Karpas-422 (cell line): ENCODE results near the gene XRCC1. TPM values are rescaled to one million over a fixed set of nuclear protein-coding genes. Genes with fewer than 3 reads are reported as not detected.
"Not testable (repeated sequence)": the region's sequence is repeated elsewhere in the genome, so short reads cannot be mapped to it uniquely, and the experiment has no call there.

Source experiments
- DNase-seq: peaks from one replicate; pipeline ENCODE4 v3.0.0-alpha.2; 2015
- H2AFZ ChIP-seq: fragments of 200-600 bp; sonication (generic); 2 replicates; pipeline ENCODE4 v1.6.1; 2014; ENCODE audit warnings: antibody characterized with exemption, low read length, mixed read lengths
- H3K27ac ChIP-seq: fragments of 200-600 bp; sonication (generic); 2 replicates; pipeline ENCODE4 v1.5.1; 2014; ENCODE audit warnings: mild to moderate bottlenecking, low read length, moderate library complexity
- H3K27me3 ChIP-seq: fragments of 200-600 bp; sonication (generic); 2 replicates; pipeline ENCODE4 v1.6.1; 2014; ENCODE audit warnings: low read length, mixed read lengths
- H3K36me3 ChIP-seq: fragments of 200-600 bp; sonication (generic); 2 replicates; pipeline ENCODE4 v1.6.1; 2014; ENCODE audit warnings: low read length, mixed read lengths; ENCODE audit not compliant: insufficient read depth
- H3K4me1 ChIP-seq: fragments of 200-600 bp; sonication (generic); 2 replicates; pipeline ENCODE4 v1.6.1; 2014; ENCODE audit warnings: mild to moderate bottlenecking, low read length, mixed read lengths
- H3K4me2 ChIP-seq: fragments of 200-600 bp; sonication (generic); 2 replicates; pipeline ENCODE4 v1.6.1; 2014; ENCODE audit warnings: low read length, low read depth, mild to moderate bottlenecking; ENCODE audit not compliant: poor library complexity, severe bottlenecking
- H3K4me3 ChIP-seq: fragments of 200-600 bp; sonication (generic); 2 replicates; pipeline ENCODE4 v1.5.1; 2014; ENCODE audit warnings: mild to moderate bottlenecking, antibody characterized with exemption, low read length, mixed read lengths
- H3K79me2 ChIP-seq: fragments of 200-600 bp; sonication (generic); 2 replicates; pipeline ENCODE4 v1.6.1; 2014; ENCODE audit warnings: mild to moderate bottlenecking, low read length, mixed read lengths
- H3K9ac ChIP-seq: fragments of 200-600 bp; sonication (generic); 2 replicates; pipeline ENCODE4 v1.6.0; 2014; ENCODE audit warnings: low read length
- H3K9me2 ChIP-seq: fragments of 200-600 bp; sonication (generic), shearing (Covaris generic); replicated peaks from 2 replicates; pipeline ENCODE4 v1.6.0; 2014; ENCODE audit warnings: mild to moderate bottlenecking, low read length, moderate library complexity; ENCODE audit not compliant: insufficient read depth
- H3K9me3 ChIP-seq: fragments of 300-700, 200-600 bp; sonication (generic); 2 replicates; pipeline ENCODE4 v1.6.1; 2014; ENCODE audit warnings: low read length, mixed read lengths
- H4K20me1 ChIP-seq: fragments of 200-600 bp; sonication (generic); 2 replicates; pipeline ENCODE4 v1.6.1; 2014; ENCODE audit warnings: mild to moderate bottlenecking, antibody characterized with exemption, low read length, low read depth; ENCODE audit not compliant: insufficient read depth
- total RNA-seq: library from RNA; depleted of rRNA; stranded (reverse); fragments of >200 nt; shearing (Covaris generic); gene quantifications from 2 replicates; pipeline ENCODE4 v1.2.3, GENCODE V29; 2014; ENCODE audit warnings: low replicate concordance

The XRCC1 gene
- total RNA-seq, 1 experiment from 2014 or later = 40.6 TPM

GRCh38 chr19:43589277-43589676 is 13.9 kb upstream of the XRCC1 start:
- H3K27ac ChIP-seq = no peak overlapping the region
- no peaks in the 10 kb centered on the region for H3K9me3 ChIP-seq
- peaks cover 6% of the 10 kb centered on the region; the same call in 1 of the 2 replicates for H3K4me1 ChIP-seq
- no peak for DNase-seq
- no peak overlapping the region for H3K4me2 ChIP-seq
- peaks cover 3% of the 10 kb centered on the region; the same call in 1 of the 2 replicates for H3K36me3 ChIP-seq
- no peak overlapping the region for H3K9ac ChIP-seq
- no peak overlapping the region for H2AFZ ChIP-seq
- H3K27me3 ChIP-seq = no peaks in the 10 kb centered on the region
- H3K9me2 ChIP-seq = no peaks in the 10 kb centered on the region
- H3K4me3 ChIP-seq = no peak overlapping the region
- no peaks in the 10 kb centered on the region for H4K20me1 ChIP-seq
- peaks cover 11% of the 10 kb centered on the region; the same call in 1 of the 2 replicates for H3K79me2 ChIP-seq

- H3K4me1 ChIP-seq, H3K4me3 ChIP-seq, H3K9me3 ChIP-seq, H3K36me3 ChIP-seq, H3K79me2 ChIP-seq, H2AFZ ChIP-seq, H3K27me3 ChIP-seq, H3K9ac ChIP-seq, H4K20me1 ChIP-seq, H3K9me2 ChIP-seq, H3K4me2 ChIP-seq, DNase-seq, H3K27ac ChIP-seq: not testable (repeated sequence)
Measured at GRCh38 chr19:43587029-43587428, 11.7 kb upstream of the XRCC1 start.

GRCh38 chr19:43586346-43586745 is 11.0 kb upstream of the XRCC1 start:
- no peak overlapping the region for H3K9ac ChIP-seq
- no peaks in the 10 kb centered on the region for H3K9me2 ChIP-seq
- no peak overlapping the region for H3K4me2 ChIP-seq
- H2AFZ ChIP-seq = no peak overlapping the region
- no peaks in the 10 kb centered on the region for H3K79me2 ChIP-seq
- no peaks in the 10 kb centered on the region for H3K9me3 ChIP-seq
- H3K4me3 ChIP-seq = no peak overlapping the region
- H3K4me1 ChIP-seq = no peaks in the 10 kb centered on the region
- no peak overlapping the region for H3K27ac ChIP-seq
- no peaks in the 10 kb centered on the region for H3K36me3 ChIP-seq
- no peaks in the 10 kb centered on the region for H4K20me1 ChIP-seq
- no peak for DNase-seq
- no peaks in the 10 kb centered on the region for H3K27me3 ChIP-seq

GRCh38 chr19:43584484-43584883 is 9.2 kb upstream of the XRCC1 start:
- DNase-seq = no peak
- Histone ChIP-seq H3K9ac (no peak overlapping the region), H3K9me3 (no peaks in the 10 kb centered on the region), H3K36me3 (no peaks in the 10 kb centered on the region), H3K79me2 (no peaks in the 10 kb centered on the region), H3K4me2 (no peak overlapping the region), H3K4me1 (peaks cover 3% of the 10 kb centered on the region), H3K4me3 (no peak overlapping the region), H2AFZ (no peak overlapping the region), H3K27ac (no peak overlapping the region), H3K27me3 (no peaks in the 10 kb centered on the region), H4K20me1 (no peaks in the 10 kb centered on the region), H3K9me2 (no peaks in the 10 kb centered on the region)

GRCh38 chr19:43582495-43582894 is 7.2 kb upstream of the XRCC1 start:
- H4K20me1 ChIP-seq = no peaks in the 10 kb centered on the region
- no peak overlapping the region for H3K27ac ChIP-seq
- H3K4me3 ChIP-seq = no peak overlapping the region
- peaks cover 3% of the 10 kb centered on the region for H3K4me1 ChIP-seq
- no peak for DNase-seq
- H3K9me2 ChIP-seq = no peaks in the 10 kb centered on the region
- no peaks in the 10 kb centered on the region for H3K9me3 ChIP-seq
- no peaks in the 10 kb centered on the region for H3K79me2 ChIP-seq
- no peaks in the 10 kb centered on the region for H3K36me3 ChIP-seq
- no peak overlapping the region for H2AFZ ChIP-seq
- no peak overlapping the region for H3K4me2 ChIP-seq
- no peaks in the 10 kb centered on the region for H3K27me3 ChIP-seq
- H3K9ac ChIP-seq = no peak overlapping the region

GRCh38 chr19:43581467-43581866 is 6.1 kb upstream of the XRCC1 start:
- H2AFZ ChIP-seq = no peak overlapping the region
- H3K27ac ChIP-seq = no peak overlapping the region
- H4K20me1 ChIP-seq = no peaks in the 10 kb centered on the region
- no peak overlapping the region for H3K4me2 ChIP-seq
- H3K36me3 ChIP-seq = no peaks in the 10 kb centered on the region
- DNase-seq = no peak
- no peaks in the 10 kb centered on the region for H3K9me2 ChIP-seq
- no peak overlapping the region for H3K9ac ChIP-seq
- no peaks in the 10 kb centered on the region for H3K9me3 ChIP-seq
- H3K79me2 ChIP-seq = no peaks in the 10 kb centered on the region
- H3K4me1 ChIP-seq = peaks cover 3% of the 10 kb centered on the region
- H3K4me3 ChIP-seq = no peak overlapping the region
- H3K27me3 ChIP-seq = no peaks in the 10 kb centered on the region

GRCh38 chr19:43578787-43579186 is 3.5 kb upstream of the XRCC1 start:
- Histone ChIP-seq H2AFZ (no peak overlapping the region), H3K27me3 (no peaks in the 10 kb centered on the region), H3K4me1 (peaks cover 13% of the 10 kb centered on the region), H3K9me3 (no peaks in the 10 kb centered on the region), H3K79me2 (peaks cover 14% of the 10 kb centered on the region), H3K27ac (no peak overlapping the region), H3K4me2 (no peak overlapping the region), H4K20me1 (no peaks in the 10 kb centered on the region), H3K36me3 (no peaks in the 10 kb centered on the region), H3K9me2 (no peaks in the 10 kb centered on the region), H3K9ac (no peak overlapping the region), H3K4me3 (no peak overlapping the region)
- no peak for DNase-seq

- no peaks in the 10 kb centered on the region for H3K9me3 ChIP-seq
Measured at GRCh38 chr19:43575955-43576878, 890 bp upstream of the XRCC1 start.

More at GRCh38 chr19:43575955-43576878, 890 bp upstream of the XRCC1 start:
- H3K79me2 ChIP-seq = peaks cover 37% of the 10 kb centered on the region
- no peaks in the 10 kb centered on the region for H3K36me3 ChIP-seq
- no peak for DNase-seq
- H4K20me1 ChIP-seq = no peaks in the 10 kb centered on the region
- no peaks in the 10 kb centered on the region for H3K27me3 ChIP-seq
- H3K9ac ChIP-seq = peak overlapping the region; percentile 38; the same call in 1 of the 2 replicates
- H2AFZ ChIP-seq = no peak overlapping the region
- H3K27ac ChIP-seq = no peak overlapping the region
- peak overlapping the region; percentile 41; the same call in 1 of the 2 replicates for H3K4me3 ChIP-seq
- H3K4me2 ChIP-seq = peak overlapping the region; percentile 49
- no peaks in the 10 kb centered on the region for H3K9me2 ChIP-seq
- H3K4me1 ChIP-seq = peaks cover 13% of the 10 kb centered on the region
